Retinal pigment epithelial cell (primary cell): ENCODE measurements around the gene FBN2.

Source experiments
- DNase-seq: peaks from one replicate; pipeline ENCODE4 v3.0.0-alpha.2; 2010; ENCODE audit warnings: low read depth
- H3K4me3 ChIP-seq: 2 replicates; pipeline ENCODE4 v1.5.1; 2011; ENCODE audit warnings: mild to moderate bottlenecking, low read length, control low read depth, moderate library complexity
- TF ChIP-seq, protein P1 (sequence below): conservative IDR thresholded peaks from 2 replicates; pipeline ENCODE4 v1.5.1; 2011; ENCODE audit warnings: low read depth, low read length, control low read depth, inconsistent platforms

Gene FBN2

GRCh38 chr5:128399111-128399510, 138.9 kb downstream of the FBN2 start:
- TF ChIP-seq, protein P1, sequence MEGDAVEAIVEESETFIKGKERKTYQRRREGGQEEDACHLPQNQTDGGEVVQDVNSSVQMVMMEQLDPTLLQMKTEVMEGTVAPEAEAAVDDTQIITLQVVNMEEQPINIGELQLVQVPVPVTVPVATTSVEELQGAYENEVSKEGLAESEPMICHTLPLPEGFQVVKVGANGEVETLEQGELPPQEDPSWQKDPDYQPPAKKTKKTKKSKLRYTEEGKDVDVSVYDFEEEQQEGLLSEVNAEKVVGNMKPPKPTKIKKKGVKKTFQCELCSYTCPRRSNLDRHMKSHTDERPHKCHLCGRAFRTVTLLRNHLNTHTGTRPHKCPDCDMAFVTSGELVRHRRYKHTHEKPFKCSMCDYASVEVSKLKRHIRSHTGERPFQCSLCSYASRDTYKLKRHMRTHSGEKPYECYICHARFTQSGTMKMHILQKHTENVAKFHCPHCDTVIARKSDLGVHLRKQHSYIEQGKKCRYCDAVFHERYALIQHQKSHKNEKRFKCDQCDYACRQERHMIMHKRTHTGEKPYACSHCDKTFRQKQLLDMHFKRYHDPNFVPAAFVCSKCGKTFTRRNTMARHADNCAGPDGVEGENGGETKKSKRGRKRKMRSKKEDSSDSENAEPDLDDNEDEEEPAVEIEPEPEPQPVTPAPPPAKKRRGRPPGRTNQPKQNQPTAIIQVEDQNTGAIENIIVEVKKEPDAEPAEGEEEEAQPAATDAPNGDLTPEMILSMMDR: no peak
- H3K4me3 ChIP-seq: no peak overlapping the region
- DNase-seq: no peak

- DNase-seq: no peak
- TF ChIP-seq, protein P1: no peak
Measured at GRCh38 chr5:128397876-128398275, 140.2 kb downstream of the FBN2 start.

DNA sequence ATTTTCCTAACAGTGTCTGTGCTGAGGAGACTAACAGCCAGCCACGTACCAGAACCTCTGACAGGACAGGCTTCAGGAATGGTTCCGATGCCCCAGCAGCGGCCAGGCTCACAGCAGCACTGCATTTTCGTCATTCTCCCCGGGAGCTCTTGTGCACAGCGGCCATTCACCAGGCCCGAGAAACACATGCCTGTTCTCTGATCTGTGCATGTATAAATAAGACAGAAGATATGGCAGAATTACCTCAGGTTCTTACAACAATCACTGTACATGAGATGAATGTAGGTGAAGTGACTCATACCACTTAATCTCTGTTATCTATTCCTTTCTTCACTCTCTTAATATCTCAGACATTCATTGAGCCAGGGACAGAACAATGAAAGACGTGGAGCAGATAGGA, 143.0 kb downstream of the FBN2 start:
- TF ChIP-seq, protein P1: no peak
- no peak for DNase-seq
- H3K4me3 ChIP-seq: no peak overlapping the region

More at GRCh38 chr5:128397876-128398275, 140.2 kb downstream of the FBN2 start:
- H3K4me3 ChIP-seq: no peak overlapping the region

DNA sequence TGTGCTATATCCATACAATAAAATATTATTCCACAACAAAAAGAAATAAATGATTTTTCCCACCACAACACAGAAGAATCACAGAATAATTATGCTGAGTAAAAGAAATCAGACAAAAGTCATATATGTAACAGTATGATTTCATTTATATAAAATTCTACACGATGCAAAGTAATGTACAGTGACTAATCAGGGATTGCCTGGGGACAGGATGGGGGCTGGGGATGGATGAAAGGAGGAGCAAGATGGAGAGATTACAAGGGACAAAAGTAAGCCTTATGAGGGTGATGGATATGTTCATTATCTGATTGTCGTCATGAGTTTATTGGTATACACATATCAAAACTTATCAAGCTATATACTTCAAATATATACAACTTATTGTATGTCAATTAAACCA, 154.0 kb downstream of the FBN2 start:
- DNase-seq: no peak
- H3K4me3 ChIP-seq: no peak overlapping the region
- TF ChIP-seq, protein P1: no peak

GRCh38 chr5:128380337-128380736, 157.7 kb downstream of the FBN2 start:
- TF ChIP-seq, protein P1: no peak

DNA sequence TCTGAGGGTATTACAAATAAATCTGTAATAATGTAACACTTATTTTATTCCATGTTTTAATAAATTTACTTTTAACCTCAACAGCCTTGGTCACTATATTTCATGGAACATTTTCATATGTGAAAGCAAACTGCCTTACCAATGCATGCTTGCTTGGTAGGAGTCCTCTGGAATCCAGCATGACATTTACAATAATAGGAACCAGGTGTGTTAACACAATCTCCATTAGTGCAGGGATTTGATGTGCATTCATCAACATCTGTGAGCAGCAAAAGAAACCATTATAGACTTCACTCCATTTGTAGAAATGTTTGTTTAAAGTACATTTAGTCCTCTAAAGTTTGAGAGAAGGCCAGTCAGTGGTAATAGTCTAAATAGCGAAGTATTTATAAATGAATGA, 159.4 kb downstream of the FBN2 start:
- TF ChIP-seq, protein P1: no peak
- no peak overlapping the region for H3K4me3 ChIP-seq
- DNase-seq: no peak

More at GRCh38 chr5:128380337-128380736, 157.7 kb downstream of the FBN2 start:
- no peak for DNase-seq
- no peak overlapping the region for H3K4me3 ChIP-seq

GRCh38 chr5:128378196-128378595, 159.8 kb downstream of the FBN2 start:
- H3K4me3 ChIP-seq: no peak overlapping the region
- no peak for DNase-seq
- TF ChIP-seq, protein P1: no peak
